OCI-LY7 (cell line): ENCODE measurements around the gene COL15A1. TPM values are rescaled to one million over a fixed set of nuclear protein-coding genes. Genes with fewer than 3 reads are reported as not detected.

Source experiments
- BruUV-seq: library from RNA; stranded (reverse); fragments of 400-500 nt; replicated peaks from 2 replicates; lab custom pipeline; 2021; lab: Mats Ljungman, UMichigan
- CTCF ChIA-PET: fragments of 300-600 bp; sonication (Branson Sonifier 250); formaldehyde crosslinking; loops from one replicate; lab custom pipeline; 2022; ENCODE audit warnings: antibody characterized with exemption; ENCODE audit not compliant: unreplicated experiment; lab: Charles Lee
- POLR2A ChIA-PET: fragments of 300-600 bp; sonication (Branson Sonifier 250); formaldehyde crosslinking; loops from one replicate; lab custom pipeline; 2022; ENCODE audit warnings: antibody characterized with exemption; lab: Charles Lee
- DNase-seq: peaks from one replicate; pipeline ENCODE4 v3.0.0-alpha.2; 2015; ENCODE audit warnings: low spot score
- H2AFZ ChIP-seq: fragments of 200-600 bp; sonication (generic), shearing (Covaris generic); 2 replicates; pipeline ENCODE4 v1.6.1; 2014; ENCODE audit warnings: mild to moderate bottlenecking, antibody characterized with exemption, low read length, moderate library complexity
- H3K27ac ChIP-seq: fragments of 200-600 bp; sonication (generic); 2 replicates; pipeline ENCODE4 v1.5.1; 2014; ENCODE audit warnings: mixed run types, low read depth, mild to moderate bottlenecking, moderate library complexity, low read length, inconsistent platforms; ENCODE audit not compliant: poor library complexity, severe bottlenecking
- H3K36me3 ChIP-seq: fragments of 200-600 bp; sonication (generic); 2 replicates; pipeline ENCODE4 v1.6.1; 2014; ENCODE audit warnings: mild to moderate bottlenecking, antibody characterized with exemption, low read length, moderate library complexity, mixed read lengths; ENCODE audit not compliant: insufficient read depth
- H3K4me1 ChIP-seq: fragments of 200-600 bp; sonication (generic); 2 replicates; pipeline ENCODE4 v1.5.1; 2014; ENCODE audit warnings: mild to moderate bottlenecking, low read length; ENCODE audit not compliant: insufficient read depth, poor library complexity, severe bottlenecking
- H3K4me2 ChIP-seq: fragments of 200-600 bp; sonication (generic); 2 replicates; pipeline ENCODE4 v1.6.1; 2014; ENCODE audit warnings: mild to moderate bottlenecking, low read length
- H3K4me3 ChIP-seq: fragments of 200-600 bp; sonication (generic); 2 replicates; pipeline ENCODE4 v1.5.1; 2014; ENCODE audit warnings: mild to moderate bottlenecking, low read depth, low read length; ENCODE audit not compliant: poor library complexity, severe bottlenecking
- H3K79me2 ChIP-seq: fragments of 200-600 bp; sonication (generic); 2 replicates; pipeline ENCODE4 v1.6.1; 2016; ENCODE audit warnings: low read depth, mild to moderate bottlenecking, low read length, moderate library complexity, mixed read lengths; ENCODE audit not compliant: insufficient read depth
- H3K9me2 ChIP-seq: fragments of 200-600 bp; sonication (generic); 2 replicates; pipeline ENCODE4 v1.6.1; 2016; ENCODE audit warnings: mild to moderate bottlenecking, low read length, mixed read lengths; ENCODE audit not compliant: insufficient read depth
- H3K9me3 ChIP-seq: fragments of 200-600 bp; sonication (generic); 2 replicates; pipeline ENCODE4 v1.6.1; 2014; ENCODE audit warnings: mild to moderate bottlenecking, mixed run types, low read length, mixed read lengths
- H4K20me1 ChIP-seq: fragments of 200-600 bp; sonication (generic); 2 replicates; pipeline ENCODE4 v1.6.1; 2014; ENCODE audit warnings: mild to moderate bottlenecking, antibody characterized with exemption, low read length, moderate library complexity, mixed read lengths; ENCODE audit not compliant: insufficient read depth
- CTCF ChIP-seq: fragments of 200-600 bp; sonication (generic); conservative IDR thresholded peaks from 2 replicates; pipeline ENCODE4 v1.5.1; 2014; ENCODE audit warnings: mild to moderate bottlenecking, antibody characterized with exemption, low read length, moderate library complexity, mixed read lengths
- EZH2phosphoT487 ChIP-seq: fragments of 200-600 bp; sonication (generic); IDR thresholded peaks from 2 replicates; pipeline ENCODE4 v1.6.1; 2018; ENCODE audit warnings: low read depth, borderline replicate concordance, mild to moderate bottlenecking, mixed run types, antibody characterized with exemption, low read length, moderate library complexity, mixed read lengths
- intact Hi-C: fragments of 100-400 bp; cut with micrococcal nuclease; formaldehyde crosslinking; loops from one replicate; pipeline ENCODE4 v1.10.0; 2022; ENCODE audit not compliant: unreplicated experiment
- total RNA-seq, 2 experiments: library from RNA; depleted of rRNA in 1 of 2; stranded (reverse); fragments of >200 nt in 1 of 2; shearing (Covaris generic) in 1 of 2; gene quantifications; 2 replicates each; pipeline ENCODE4 v1.2.3, GENCODE V29; 2014 to 2022

COL15A1 gene
- total RNA-seq, 2 experiments from 2014 or later, result not detected

- Histone ChIP-seq H4K20me1 (peaks cover 16% of the 10 kb centered on the region; the same call in 1 of the 2 replicates), H3K4me2 (peak within 1 kb of the TSS; percentile 95), H3K4me3 (peak within 1 kb of the TSS; percentile 78), H3K9me3 (no peaks in the 10 kb centered on the region), H3K9me2 (no peaks in the 10 kb centered on the region), H3K36me3 (no peaks in the 10 kb centered on the region), H3K79me2 (peaks cover 41% of the 10 kb centered on the region; the same call in 1 of the 2 replicates), H3K27ac (peak within 1 kb of the TSS; percentile 31), H3K4me1 (peaks cover 46% of the 10 kb centered on the region), H2AFZ (peak within 1 kb of the TSS; percentile 97)
- CTCF ChIA-PET, result no interaction called here
- TF ChIP-seq CTCF (no peak), EZH2phosphoT487 (no peak)
- no TSS peak for BruUV-seq
- intact Hi-C loops, result loop anchor here (1.0 to 5.0 kb wide), 3 partner anchors 16 to 102 kb away; no protein-coding TSS in a partner anchor
- POLR2A ChIA-PET, result interaction anchor here (0.5 to 3.0 kb wide), 15 partner anchors 9 to 1321 kb away, joined by 3 to 16 read pairs (median 4); no protein-coding TSS in a partner anchor
- peak; percentile 95 for DNase-seq
These were observed 160.9 kb downstream of the COL15A1 start, which contains the start of gene TGFBR1 for GRCh38 chr9:99104459-99105151. Gene TGFBR1, plus strand, starts transcription at chr9:99105113. Its CDS starts 93 bp downstream, at chr9:99105206.

- Histone ChIP-seq H3K4me3 (peak overlapping the region; percentile 78), H3K9me2 (no peaks in the 10 kb centered on the region), H3K27ac (no peak overlapping the region), H3K4me1 (peaks cover 54% of the 10 kb centered on the region), H3K9me3 (no peaks in the 10 kb centered on the region), H3K79me2 (peaks cover 49% of the 10 kb centered on the region; the same call in 1 of the 2 replicates), H2AFZ (no peak overlapping the region), H3K36me3 (0 out of 2 replicates have a peak, but pooled peaks cover 6% of the 10 kb centered on the region), H3K4me2 (peak overlapping the region; percentile 95), H4K20me1 (peaks cover 16% of the 10 kb centered on the region; the same call in 1 of the 2 replicates)
- BruUV-seq, result no TSS peak
- intact Hi-C loops, result loop anchor here (2.0 kb wide), 2 partner anchors 33 to 47 kb away; no protein-coding TSS in a partner anchor
- POLR2A ChIA-PET, result interaction anchor here (0.6 to 3.0 kb wide), 10 partner anchors 8 to 746 kb away, joined by 3 to 16 read pairs (median 4); no protein-coding TSS in a partner anchor
- DNase-seq, result peak; percentile 64
- no peak for TF ChIP-seq CTCF
- no peak for TF ChIP-seq EZH2phosphoT487
- CTCF ChIA-PET, result no interaction called here
These were observed 161.7 kb downstream of the COL15A1 start for GRCh38 chr9:99105152-99106043.
